Measurements from ENCODE around the gene STAB1.

STAB1 gene

DNA sequence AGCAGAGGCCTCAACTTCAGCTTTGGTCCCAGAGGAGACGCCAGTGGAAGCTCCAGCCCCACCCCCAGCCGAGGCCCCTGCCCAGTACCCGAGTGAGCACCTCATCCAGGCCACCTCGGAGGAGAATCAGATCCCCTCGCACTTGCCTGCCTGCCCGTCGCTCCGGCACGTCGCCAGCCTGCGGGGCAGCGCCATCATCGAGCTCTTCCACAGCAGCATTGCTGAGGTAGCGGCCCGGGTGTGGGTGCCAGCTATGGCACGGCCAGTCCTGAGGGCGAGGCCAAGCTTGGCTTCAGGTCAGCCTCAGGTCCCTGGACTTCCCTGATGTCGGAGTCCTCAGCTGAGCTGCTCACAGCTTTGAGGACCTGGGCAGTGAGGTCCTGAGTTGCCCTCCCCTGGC lies 5.7 kb upstream of the STAB1 start:
- H3K27ac ChIP-seq (ENCODE audit: low read depth, low read length) = no peak overlapping the region

DNA sequence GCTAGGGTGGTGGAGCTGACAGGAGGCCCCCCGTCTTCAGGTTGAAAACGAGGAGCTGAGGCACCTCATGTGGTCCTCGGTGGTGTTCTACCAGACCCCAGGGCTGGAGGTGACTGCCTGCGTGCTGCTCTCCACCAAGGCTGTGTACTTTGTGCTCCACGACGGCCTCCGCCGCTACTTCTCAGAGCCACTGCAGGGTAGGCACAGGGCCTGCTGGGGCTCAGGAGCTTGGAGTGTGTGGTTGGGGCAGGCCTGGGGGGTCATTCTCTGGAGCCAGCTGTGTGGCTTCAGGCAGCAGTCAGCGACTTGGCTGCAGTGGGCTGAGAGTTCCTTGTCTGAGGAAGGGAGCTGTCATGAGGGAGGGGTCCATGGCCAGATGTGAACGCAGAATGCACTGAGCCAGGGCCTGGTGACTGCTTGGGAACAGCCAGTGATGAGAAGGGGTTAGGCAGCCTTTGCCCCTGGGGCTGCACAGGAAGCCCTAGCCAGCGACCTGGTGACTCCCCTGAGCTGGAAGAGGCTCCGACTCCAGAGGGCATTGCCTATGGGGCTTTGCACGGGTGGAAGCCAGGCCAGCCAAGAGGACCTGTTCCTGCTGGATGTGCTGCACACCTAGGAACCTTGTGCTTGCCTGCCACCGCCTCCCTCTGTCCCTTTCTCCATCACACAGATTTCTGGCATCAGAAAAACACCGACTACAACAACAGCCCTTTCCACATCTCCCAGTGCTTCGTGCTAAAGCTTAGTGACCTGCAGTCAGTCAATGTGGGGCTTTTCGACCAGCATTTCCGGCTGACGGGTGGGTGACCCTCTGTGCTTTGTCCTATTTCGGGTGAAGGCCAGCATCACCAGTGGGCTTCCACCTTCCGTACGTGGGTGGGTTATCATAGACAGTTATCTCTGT lies 4.9 kb upstream of the STAB1 start:
- Histone ChIP-seq H3K4me3 (ENCODE audit: low read depth, low read length) (no peak overlapping the region), H3K36me3 (ENCODE audit: control insufficient read depth, insufficient read depth, low read length) (peaks cover 74% of the 10 kb centered on the region), H3K27ac (ENCODE audit: low read depth, low read length) (no peak overlapping the region), H3K4me1 (ENCODE audit: control insufficient read depth, insufficient read depth, low read length) (no peaks in the 10 kb centered on the region), H3K9ac (ENCODE audit: low read depth, low read length) (no peak overlapping the region), H3K27me3 (ENCODE audit: control insufficient read depth, insufficient read depth, low read length) (no peaks in the 10 kb centered on the region), H3K9me3 (ENCODE audit: control insufficient read depth, insufficient read depth, low read length) (no peaks in the 10 kb centered on the region)

More for the DNA sequence above, 5.7 kb upstream of the STAB1 start:
- Histone ChIP-seq H3K36me3 (ENCODE audit: control insufficient read depth, insufficient read depth, low read length) (peaks cover 81% of the 10 kb centered on the region), H3K27me3 (ENCODE audit: control insufficient read depth, insufficient read depth, low read length) (no peaks in the 10 kb centered on the region), H3K4me3 (ENCODE audit: low read depth, low read length) (no peak overlapping the region), H3K9ac (ENCODE audit: low read depth, low read length) (no peak overlapping the region), H3K4me1 (ENCODE audit: control insufficient read depth, insufficient read depth, low read length) (no peaks in the 10 kb centered on the region), H3K9me3 (ENCODE audit: control insufficient read depth, insufficient read depth, low read length) (no peaks in the 10 kb centered on the region)

DNA sequence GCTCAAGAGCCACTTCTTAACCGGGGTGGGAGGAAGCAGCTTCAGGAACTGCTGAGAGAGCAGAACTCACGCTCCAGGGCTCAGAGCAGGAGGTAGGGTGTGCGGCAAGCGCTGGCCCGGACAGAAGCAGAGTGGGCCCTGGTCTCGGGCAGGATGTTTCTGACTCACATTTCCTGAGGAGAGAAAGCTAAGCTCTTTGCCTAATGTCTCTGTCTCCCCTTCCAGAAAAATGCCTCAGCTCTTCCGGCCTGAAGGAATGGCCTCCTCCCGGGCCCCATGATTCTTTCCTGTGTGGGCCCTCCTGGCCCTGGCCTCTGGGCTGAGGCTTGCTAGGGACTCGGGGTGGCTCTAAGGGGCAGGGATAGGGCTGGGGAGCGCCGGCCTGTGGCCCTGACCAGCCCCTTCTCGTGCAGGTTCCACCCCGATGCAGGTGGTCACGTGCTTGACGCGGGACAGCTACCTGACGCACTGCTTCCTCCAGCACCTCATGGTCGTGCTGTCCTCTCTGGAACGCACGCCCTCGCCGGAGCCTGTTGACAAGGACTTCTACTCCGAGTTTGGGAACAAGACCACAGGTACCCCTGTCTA lies 4.1 kb upstream of the STAB1 start:
- Histone ChIP-seq H3K9ac (ENCODE audit: low read depth, low read length) (no peak overlapping the region), H3K27ac (ENCODE audit: low read depth, low read length) (no peak overlapping the region), H3K36me3 (ENCODE audit: control insufficient read depth, insufficient read depth, low read length) (peaks cover 67% of the 10 kb centered on the region), H3K4me1 (ENCODE audit: control insufficient read depth, insufficient read depth, low read length) (no peaks in the 10 kb centered on the region), H3K9me3 (ENCODE audit: control insufficient read depth, insufficient read depth, low read length) (no peaks in the 10 kb centered on the region), H3K4me3 (ENCODE audit: low read depth, low read length) (no peak overlapping the region), H3K27me3 (ENCODE audit: control insufficient read depth, insufficient read depth, low read length) (no peaks in the 10 kb centered on the region)

DNA sequence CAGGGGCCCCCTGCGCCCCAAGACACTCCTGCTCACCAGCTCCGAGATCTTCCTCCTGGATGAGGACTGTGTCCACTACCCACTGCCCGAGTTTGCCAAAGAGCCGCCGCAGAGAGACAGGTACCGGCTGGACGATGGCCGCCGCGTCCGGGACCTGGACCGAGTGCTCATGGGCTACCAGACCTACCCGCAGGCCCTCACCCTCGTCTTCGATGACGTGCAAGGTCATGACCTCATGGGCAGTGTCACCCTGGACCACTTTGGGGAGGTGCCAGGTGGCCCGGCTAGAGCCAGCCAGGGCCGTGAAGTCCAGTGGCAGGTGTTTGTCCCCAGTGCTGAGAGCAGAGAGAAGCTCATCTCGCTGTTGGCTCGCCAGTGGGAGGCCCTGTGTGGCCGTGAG lies 3.1 kb upstream of the STAB1 start:
- peaks cover 57% of the 10 kb centered on the region for H3K36me3 ChIP-seq (ENCODE audit: control insufficient read depth, insufficient read depth, low read length)
- no peak overlapping the region for H3K27ac ChIP-seq (ENCODE audit: low read depth, low read length)

GRCh38 chr3:52493232-52494017 lies 1.7 kb upstream of the STAB1 start:
- Histone ChIP-seq H3K4me1 (ENCODE audit: control insufficient read depth, insufficient read depth, low read length) (no peaks in the 10 kb centered on the region), H3K27ac (ENCODE audit: low read depth, low read length) (no peak overlapping the region), H3K9me3 (ENCODE audit: control insufficient read depth, insufficient read depth, low read length) (no peaks in the 10 kb centered on the region), H3K9ac (ENCODE audit: low read depth, low read length) (no peak overlapping the region), H3K36me3 (ENCODE audit: control insufficient read depth, insufficient read depth, low read length) (peaks cover 43% of the 10 kb centered on the region), H3K4me3 (ENCODE audit: low read depth, low read length) (no peak overlapping the region), H3K27me3 (ENCODE audit: control insufficient read depth, insufficient read depth, low read length) (no peaks in the 10 kb centered on the region)

More for the DNA sequence above, 3.1 kb upstream of the STAB1 start:
- Histone ChIP-seq H3K9me3 (ENCODE audit: control insufficient read depth, insufficient read depth, low read length) (no peaks in the 10 kb centered on the region), H3K27me3 (ENCODE audit: control insufficient read depth, insufficient read depth, low read length) (no peaks in the 10 kb centered on the region), H3K9ac (ENCODE audit: low read depth, low read length) (no peak overlapping the region), H3K4me1 (ENCODE audit: control insufficient read depth, insufficient read depth, low read length) (no peaks in the 10 kb centered on the region), H3K4me3 (ENCODE audit: low read depth, low read length) (no peak overlapping the region)

DNA sequence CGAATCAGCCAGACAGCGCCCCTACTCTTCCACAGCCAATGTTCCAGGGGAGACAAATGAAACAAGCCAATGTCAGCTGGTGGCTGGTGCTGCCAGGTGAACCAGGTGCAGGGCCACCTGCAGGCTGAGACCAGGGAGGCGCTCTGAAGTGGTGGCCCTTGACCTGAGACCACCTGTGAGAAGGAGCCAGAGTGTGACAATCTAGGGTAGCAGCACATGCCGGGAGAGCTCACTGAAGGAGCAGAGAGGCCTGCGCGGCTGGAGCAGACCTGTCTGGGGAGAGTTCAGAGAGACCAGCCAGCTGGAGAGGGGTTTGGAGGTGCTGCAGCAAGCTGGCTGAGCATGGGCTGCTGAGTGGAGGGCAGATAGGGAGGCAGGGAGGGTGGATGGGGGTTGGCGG lies 693 bp upstream of the STAB1 start:
- Histone ChIP-seq H3K4me1 (ENCODE audit: control insufficient read depth, insufficient read depth, low read length) (no peaks in the 10 kb centered on the region), H3K9me3 (ENCODE audit: control insufficient read depth, insufficient read depth, low read length) (no peaks in the 10 kb centered on the region), H3K27ac (ENCODE audit: low read depth, low read length) (no peak overlapping the region), H3K4me3 (ENCODE audit: low read depth, low read length) (no peak overlapping the region), H3K9ac (ENCODE audit: low read depth, low read length) (no peak overlapping the region), H3K27me3 (ENCODE audit: control insufficient read depth, insufficient read depth, low read length) (no peaks in the 10 kb centered on the region), H3K36me3 (ENCODE audit: control insufficient read depth, insufficient read depth, low read length) (peaks cover 35% of the 10 kb centered on the region)

GRCh38 chr3:52495777-52496602 lies 852 bp downstream of the STAB1 start:
- Histone ChIP-seq H3K9me3 (ENCODE audit: control insufficient read depth, insufficient read depth, low read length) (no peaks in the 10 kb centered on the region), H3K36me3 (ENCODE audit: control insufficient read depth, insufficient read depth, low read length) (peaks cover 19% of the 10 kb centered on the region), H3K27me3 (ENCODE audit: control insufficient read depth, insufficient read depth, low read length) (no peaks in the 10 kb centered on the region), H3K27ac (ENCODE audit: low read depth, low read length) (no peak overlapping the region), H3K4me1 (ENCODE audit: control insufficient read depth, insufficient read depth, low read length) (no peaks in the 10 kb centered on the region), H3K4me3 (ENCODE audit: low read depth, low read length) (no peak overlapping the region), H3K9ac (ENCODE audit: low read depth, low read length) (no peak overlapping the region)

DNA sequence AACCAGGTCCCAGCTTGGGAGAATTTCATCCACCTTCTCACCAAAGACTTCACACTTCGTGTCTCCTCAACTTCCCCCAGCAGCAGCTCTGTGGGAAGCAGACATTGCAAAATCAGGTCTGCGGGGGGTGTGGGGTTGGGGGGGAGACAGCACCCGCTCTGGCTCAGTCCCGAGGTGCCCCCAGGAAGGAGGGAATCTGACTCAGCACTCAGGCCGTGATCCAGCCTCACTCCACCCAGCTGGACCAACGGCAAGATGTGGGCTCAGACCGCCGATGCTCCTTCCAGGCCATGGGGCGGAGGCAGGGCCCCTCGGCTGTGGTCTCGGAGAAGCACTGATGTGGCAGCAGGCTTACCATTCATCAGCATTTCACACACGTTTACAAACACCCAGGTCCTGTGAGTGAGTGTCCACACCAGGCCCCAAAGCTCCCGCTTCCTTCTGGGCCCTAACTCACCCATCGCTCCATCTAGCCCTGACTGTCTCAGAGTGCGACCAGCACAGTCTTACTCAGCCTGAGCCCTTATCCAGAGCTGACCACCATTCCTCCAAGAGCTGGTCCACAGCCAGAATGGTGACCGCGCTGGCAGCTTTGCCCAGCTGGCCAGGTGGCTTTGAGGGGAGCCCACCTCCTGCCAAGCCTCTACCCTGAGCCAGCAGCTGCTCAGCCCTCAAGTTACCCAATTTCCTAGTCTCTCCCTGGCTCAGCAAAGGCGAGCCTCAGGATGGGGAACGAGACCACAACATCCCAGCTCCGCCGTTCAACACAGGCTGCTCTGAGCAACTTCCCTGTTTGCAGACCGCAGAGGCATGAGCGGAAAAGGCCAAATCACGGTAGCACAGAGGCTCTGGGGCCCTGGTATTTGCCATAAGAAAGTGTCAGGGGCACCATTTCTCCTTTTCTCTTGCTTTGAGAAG lies 3.3 kb downstream of the STAB1 start:
- Histone ChIP-seq H3K36me3 (ENCODE audit: control insufficient read depth, insufficient read depth, low read length) (no peaks in the 10 kb centered on the region), H3K4me1 (ENCODE audit: control insufficient read depth, insufficient read depth, low read length) (no peaks in the 10 kb centered on the region), H3K9ac (ENCODE audit: low read depth, low read length) (no peak overlapping the region), H3K4me3 (ENCODE audit: low read depth, low read length) (no peak overlapping the region), H3K27ac (ENCODE audit: low read depth, low read length) (no peak overlapping the region), H3K9me3 (ENCODE audit: control insufficient read depth, insufficient read depth, low read length) (no peaks in the 10 kb centered on the region), H3K27me3 (ENCODE audit: control insufficient read depth, insufficient read depth, low read length) (no peaks in the 10 kb centered on the region)

GRCh38 chr3:52501046-52501445 lies 5.9 kb downstream of the STAB1 start:
- Histone ChIP-seq H3K27ac (ENCODE audit: low read depth, low read length) (no peak overlapping the region), H3K9ac (ENCODE audit: low read depth, low read length) (no peak overlapping the region), H3K27me3 (ENCODE audit: control insufficient read depth, insufficient read depth, low read length) (no peaks in the 10 kb centered on the region)

GRCh38 chr3:52502001-52502400 lies 6.9 kb downstream of the STAB1 start:
- H3K27ac ChIP-seq (ENCODE audit: low read depth, low read length) = no peak overlapping the region

More at GRCh38 chr3:52501046-52501445, 5.9 kb downstream of the STAB1 start:
- Histone ChIP-seq H3K9me3 (ENCODE audit: control insufficient read depth, insufficient read depth, low read length) (no peaks in the 10 kb centered on the region), H3K36me3 (ENCODE audit: control insufficient read depth, insufficient read depth, low read length) (no peaks in the 10 kb centered on the region), H3K4me3 (ENCODE audit: low read depth, low read length) (no peak overlapping the region), H3K4me1 (ENCODE audit: control insufficient read depth, insufficient read depth, low read length) (no peaks in the 10 kb centered on the region; the same call in 1 of the 2 replicates)

More at GRCh38 chr3:52502001-52502400, 6.9 kb downstream of the STAB1 start:
- Histone ChIP-seq H3K4me1 (ENCODE audit: control insufficient read depth, insufficient read depth, low read length) (no peaks in the 10 kb centered on the region; the same call in 1 of the 2 replicates), H3K9me3 (ENCODE audit: control insufficient read depth, insufficient read depth, low read length) (no peaks in the 10 kb centered on the region), H3K9ac (ENCODE audit: low read depth, low read length) (no peak overlapping the region), H3K4me3 (ENCODE audit: low read depth, low read length) (no peak overlapping the region), H3K27me3 (ENCODE audit: control insufficient read depth, insufficient read depth, low read length) (no peaks in the 10 kb centered on the region), H3K36me3 (ENCODE audit: control insufficient read depth, insufficient read depth, low read length) (no peaks in the 10 kb centered on the region)
